K562 (cell line): ENCODE results near the gene ACAA2. TPM values are rescaled to one million over a fixed set of nuclear protein-coding genes. Genes with fewer than 3 reads are reported as not detected.

Source experiments
- ATAC-seq: fragments of 200-7000 bp; cut with Tn5 transposase; 3 replicates; pipeline ENCODE4 v1.9.1; 2020; ENCODE audit warnings: moderate library complexity
- BruUV-seq: library from RNA; stranded (reverse); fragments of 400-500 nt; replicated peaks from 2 replicates; lab custom pipeline; 2021; lab: Mats Ljungman, UMichigan
- CTCF ChIA-PET: fragments of 300-600 bp; formaldehyde crosslinking; extraction: SDS; loops from one replicate; lab custom pipeline; 2021; ENCODE audit warnings: low intra/inter-chr PET ratio; lab: Yijun Ruan, JAX
- POLR2A ChIA-PET: fragments of 300-600, 350-650 bp; sonication (Branson Sonifier 250); formaldehyde crosslinking; extraction: SDS; loops from one replicate; lab custom pipeline; 2021; ENCODE audit warnings: antibody characterized with exemption, inconsistent platforms; lab: Yijun Ruan, JAX
- DNase-seq, 4 experiments: peaks; one replicate each; pipeline versions ENCODE4 v3.0.0 to v3.0.0-alpha.2; 2011 to 2018; ENCODE audit warnings: low spot score in 3 of 4, mixed read lengths in 3 of 4; ENCODE audit errors: extremely low read depth in 1 of 4
- FAIRE-seq: peaks from 2 replicates; lab custom pipeline; 2011; peaks lifted over from hg19 to GRCh38; lab: Jason Lieb, UNC
- H2AFZ ChIP-seq: 2 replicates; pipeline ENCODE4 v1.6.0; 2011; ENCODE audit warnings: low read depth, low read length, control low read depth, inconsistent platforms
- H3K27ac ChIP-seq: fragments of 200-600 bp; 3 replicates; pipeline ENCODE4 v1.8.0; 2011; ENCODE audit warnings: low read depth, mild to moderate bottlenecking, control low read depth, inconsistent platforms, low read length, moderate library complexity, mixed read lengths; ENCODE audit errors: extremely low read depth
- H3K27me3 ChIP-seq, 2 experiments: fragments of 300-600 bp in 1 of 2; 2 replicates in 1 of 2; 3 replicates in 1 of 2; pipeline versions ENCODE4 v1.6.0 to v1.8.0; 2011; ENCODE audit warnings: inconsistent platforms in 2 of 2, low read length in 2 of 2, mild to moderate bottlenecking in 1 of 2, mixed read lengths in 1 of 2, moderate library complexity in 1 of 2; ENCODE audit not compliant: control insufficient read depth in 2 of 2, insufficient read depth in 2 of 2
- H3K36me3 ChIP-seq: fragments of 300-600 bp; 3 replicates; pipeline ENCODE4 v1.8.0; 2011; ENCODE audit warnings: mild to moderate bottlenecking, low read length, inconsistent platforms; ENCODE audit not compliant: control insufficient read depth, insufficient read depth
- H3K4me1 ChIP-seq, 2 experiments: fragments of 200-600 bp in 1 of 2; replicated peaks in 1 of 2; 2 replicates in 1 of 2; 3 replicates in 1 of 2; pipeline versions ENCODE4 v1.5.1 to v1.8.0; 2011; ENCODE audit warnings: inconsistent platforms in 2 of 2, low read length in 2 of 2, mild to moderate bottlenecking in 1 of 2, mixed read lengths in 1 of 2, moderate library complexity in 1 of 2; ENCODE audit not compliant: control insufficient read depth in 2 of 2, insufficient read depth in 2 of 2
- H3K4me2 ChIP-seq: 2 replicates; pipeline ENCODE4 v1.6.1; 2011; ENCODE audit warnings: low read length, control low read depth, inconsistent platforms, mixed read lengths; ENCODE audit not compliant: insufficient read depth
- H3K4me3 ChIP-seq: fragments of 200-600 bp; sonication (generic), shearing (Covaris generic); 2 replicates; pipeline ENCODE4 v1.5.1; 2016; ENCODE audit warnings: control low read depth, inconsistent platforms
- H3K79me2 ChIP-seq: fragments of 200-600 bp; 3 replicates; pipeline ENCODE4 v1.8.0; 2011; ENCODE audit warnings: low read length, inconsistent platforms; ENCODE audit not compliant: control insufficient read depth, insufficient read depth
- H3K9ac ChIP-seq, 2 experiments: 2 replicates each; pipeline versions ENCODE4 v1.6.0 to v1.6.1; 2011; ENCODE audit warnings: low read depth in 2 of 2, low read length in 2 of 2, control low read depth in 1 of 2, inconsistent platforms in 1 of 2, mild to moderate bottlenecking in 1 of 2, mixed read lengths in 1 of 2; ENCODE audit not compliant: insufficient read depth in 1 of 2
- H3K9me1 ChIP-seq: one replicate; pipeline ENCODE4 v1.6.0; 2011; ENCODE audit warnings: inconsistent platforms, mild to moderate bottlenecking, low read length, moderate library complexity; ENCODE audit not compliant: control insufficient read depth, insufficient read depth
- H3K9me3 ChIP-seq: replicated peaks from 2 replicates; pipeline ENCODE4 v1.5.1; 2011; ENCODE audit warnings: low read depth, low read length, inconsistent platforms; ENCODE audit not compliant: control insufficient read depth, insufficient read depth
- H4K20me1 ChIP-seq: replicated peaks from 2 replicates; pipeline ENCODE4 v1.6.1; 2011; ENCODE audit warnings: low read length, inconsistent platforms, mixed read lengths; ENCODE audit not compliant: control insufficient read depth, insufficient read depth
- ARID1B ChIP-seq: fragments of 450-650 bp; IDR thresholded peaks from 2 replicates; pipeline ENCODE4 v1.6.1; 2016; ENCODE audit warnings: antibody characterized with exemption, mild to moderate bottlenecking, inconsistent platforms
- CHD4 ChIP-seq: fragments of 200-600 bp; sonication (generic); IDR thresholded peaks from 3 replicates; pipeline ENCODE4 v1.6.1; 2012; ENCODE audit warnings: low read depth, mild to moderate bottlenecking, mixed read lengths, low read length, inconsistent platforms; ENCODE audit not compliant: insufficient read depth, insufficient replicate concordance, poor library complexity, severe bottlenecking
- EP300 ChIP-seq: IDR thresholded peaks from 2 replicates; pipeline ENCODE4 v1.6.1; 2012; ENCODE audit warnings: low read length, improper control_type of control experiment
- MITF ChIP-seq: IDR thresholded peaks from 2 replicates; pipeline ENCODE4 v1.6.1; 2014; ENCODE audit warnings: antibody characterized with exemption
- PTTG1 ChIP-seq: fragments of 450-650 bp; IDR thresholded peaks from 2 replicates; pipeline ENCODE4 v1.6.1; 2016; ENCODE audit warnings: low read depth, mild to moderate bottlenecking, missing genetic modification characterization, missing compliant biosample characterization
- RHOXF2B ChIP-seq: fragments of 250-450 bp; sonication (Bioruptor Pico); conservative IDR thresholded peaks from 2 replicates; pipeline ENCODE4 v1.5.1; 2021
- SMAD1 ChIP-seq: fragments of 150-350 bp; IDR thresholded peaks from 2 replicates; pipeline ENCODE4 v1.6.1; 2014; ENCODE audit warnings: low read length, low read depth; ENCODE audit not compliant: partially characterized antibody
- SRSF3 ChIP-seq: fragments of 200-400 bp; formaldehyde crosslinking; IDR thresholded peaks from 2 replicates; pipeline ENCODE4 v1.6.1; 2016; ENCODE audit warnings: mild to moderate bottlenecking, low read length, moderate library complexity; ENCODE audit not compliant: insufficient read depth
- TEAD4 ChIP-seq, 2 experiments: sonication (generic) in 1 of 2; formaldehyde crosslinking in 1 of 2; IDR thresholded peaks; 2 replicates each; pipeline versions ENCODE4 v1.6.1 to v1.8.0; 2012 to 2022; ENCODE audit warnings: borderline replicate concordance in 1 of 2, inconsistent platforms in 1 of 2, low read length in 1 of 2, mild to moderate bottlenecking in 1 of 2, missing genetic modification reagents in 1 of 2
- ZFP36 ChIP-seq: fragments of 150-350 bp; IDR thresholded peaks from 2 replicates; pipeline ENCODE4 v1.6.1; 2018; ENCODE audit warnings: low read length, low read depth; ENCODE audit not compliant: partially characterized antibody
- ZNF507 ChIP-seq: conservative IDR thresholded peaks from 2 replicates; pipeline ENCODE4 v1.6.1; 2017; ENCODE audit warnings: missing genetic modification characterization, missing compliant biosample characterization
- WGBS: fragments of 100-300 bp; shearing (Covaris generic); methylation state at CpG from one replicate; pipeline ENCODE4 v1.1.6; 2016; ENCODE audit warnings: low coverage, mixed read lengths; ENCODE audit not compliant: insufficient coverage; ENCODE audit errors: missing lambda C conversion rate; 5-methylcytosine and 5-hydroxymethylcytosine counted together
- in situ Hi-C: fragments of 300-500 bp; cut with MboI; formaldehyde crosslinking; loops from 4 replicates; pipeline ENCODE4 v1.15.0; 2018; ENCODE audit warnings: inconsistent platforms, mixed read lengths
- intact Hi-C: fragments of 100-400 bp; cut with micrococcal nuclease; formaldehyde crosslinking; loops from 2 replicates; pipeline ENCODE4 v1.14.2; 2022
- polyA plus RNA-seq, 8 experiments: library from polyadenylated mRNA; depleted of rRNA in 4 of 8; stranded (reverse) in 5 of 8; unstranded in 3 of 8; fragments of >200 nt; fragmentation: Nextera tagmentation in 2 of 8; fragmentation: Illumina TruSeq in 1 of 8; extraction: Ambion mirVana in 2 of 8; extraction: Trizol in 1 of 8; gene quantifications; 2 replicates each; pipeline versions ENCODE4 v1.2.1 to v1.2.3, GENCODE V29; 2011 to 2014; ENCODE audit warnings: inconsistent platforms in 1 of 8, missing spikeins in 1 of 8
- total RNA-seq, 7 experiments: library from RNA; depleted of rRNA in 6 of 7; stranded (reverse); fragments of >200 nt in 6 of 7; fragmentation: Illumina TruSeq in 2 of 7; extraction: Trizol in 2 of 7; gene quantifications; 2 replicates each; pipeline versions ENCODE4 v1.2.1 to v1.2.3, GENCODE V29; 2011 to 2021; ENCODE audit warnings: low replicate concordance in 1 of 7
- TF ChIP-seq, protein P1 (sequence below), 2 experiments: fragments of 450-650 bp in 1 of 2; IDR thresholded peaks; 2 replicates each; pipeline ENCODE4 v1.6.1; 2011 to 2017; ENCODE audit warnings: low read depth in 2 of 2, antibody characterized with exemption in 1 of 2, borderline replicate concordance in 1 of 2, low read length in 1 of 2, mild to moderate bottlenecking in 1 of 2, mixed read lengths in 1 of 2; ENCODE audit not compliant: control insufficient read depth in 1 of 2

The ACAA2 gene
- total and polyA plus RNA-seq, 9 of the 15 experiments (the other 6 are each of a cell fraction or from before 2014, with no cell fraction given): 13.2 to 31.5 (median 21.7) TPM

GRCh38 chr18:49743117-49743567 lies 70.2 kb downstream of the ACAA2 start:
- intact Hi-C loops (no loop called here), in situ Hi-C loops (no loop called here)
- CTCF ChIA-PET: no interaction called here
- H3K27me3 ChIP-seq: peaks cover 0 to 12% of the 10 kb centered on the region in 2 experiments; a peak in 2 of 5 replicates
- no peak for ATAC-seq
- FAIRE-seq: no peak
- no peaks in the 10 kb centered on the region for H3K9me3 ChIP-seq
- no peak overlapping the region for H3K9ac ChIP-seq
- H3K79me2 ChIP-seq: no peaks in the 10 kb centered on the region
- no peaks in the 10 kb centered on the region; a peak in 1 of 5 replicates for H3K4me1 ChIP-seq
- no peaks in the 10 kb centered on the region for H3K36me3 ChIP-seq
- H4K20me1 ChIP-seq: no peaks in the 10 kb centered on the region
- no peak overlapping the region for H3K4me2 ChIP-seq
- no peaks in the 10 kb centered on the region for H3K9me1 ChIP-seq
- H3K27ac ChIP-seq: no peak overlapping the region
- H2AFZ ChIP-seq: no peak overlapping the region
- no peak for DNase-seq
- H3K4me3 ChIP-seq: no peak overlapping the region
- POLR2A ChIA-PET: no interaction called here
- WGBS: 4% methylated on average over 5 of the region's 5 CpGs
- BruUV-seq: no TSS peak
- TF ChIP-seq ZNF507 (no peak), ZFP36 (no peak), RHOXF2B (CRISPR knock-in tag) (no peak), TEAD4 (IDR thresholded peaks at IDR 0.05; ENCODE audit: low read length) (no peak), TEAD4 (CRISPR knock-in tag; IDR thresholded peaks at IDR 0.05; ENCODE audit: borderline replicate concordance) (no peak), EP300 (no peak), SMAD1 (no peak), CHD4 (no peak), MITF (no peak), PTTG1 (tag) (no peak), ARID1B (no peak), SRSF3 (no peak)
- TF ChIP-seq, protein P1, sequence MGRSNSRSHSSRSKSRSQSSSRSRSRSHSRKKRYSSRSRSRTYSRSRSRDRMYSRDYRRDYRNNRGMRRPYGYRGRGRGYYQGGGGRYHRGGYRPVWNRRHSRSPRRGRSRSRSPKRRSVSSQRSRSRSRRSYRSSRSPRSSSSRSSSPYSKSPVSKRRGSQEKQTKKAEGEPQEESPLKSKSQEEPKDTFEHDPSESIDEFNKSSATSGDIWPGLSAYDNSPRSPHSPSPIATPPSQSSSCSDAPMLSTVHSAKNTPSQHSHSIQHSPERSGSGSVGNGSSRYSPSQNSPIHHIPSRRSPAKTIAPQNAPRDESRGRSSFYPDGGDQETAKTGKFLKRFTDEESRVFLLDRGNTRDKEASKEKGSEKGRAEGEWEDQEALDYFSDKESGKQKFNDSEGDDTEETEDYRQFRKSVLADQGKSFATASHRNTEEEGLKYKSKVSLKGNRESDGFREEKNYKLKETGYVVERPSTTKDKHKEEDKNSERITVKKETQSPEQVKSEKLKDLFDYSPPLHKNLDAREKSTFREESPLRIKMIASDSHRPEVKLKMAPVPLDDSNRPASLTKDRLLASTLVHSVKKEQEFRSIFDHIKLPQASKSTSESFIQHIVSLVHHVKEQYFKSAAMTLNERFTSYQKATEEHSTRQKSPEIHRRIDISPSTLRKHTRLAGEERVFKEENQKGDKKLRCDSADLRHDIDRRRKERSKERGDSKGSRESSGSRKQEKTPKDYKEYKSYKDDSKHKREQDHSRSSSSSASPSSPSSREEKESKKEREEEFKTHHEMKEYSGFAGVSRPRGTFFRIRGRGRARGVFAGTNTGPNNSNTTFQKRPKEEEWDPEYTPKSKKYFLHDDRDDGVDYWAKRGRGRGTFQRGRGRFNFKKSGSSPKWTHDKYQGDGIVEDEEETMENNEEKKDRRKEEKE (IDR thresholded peaks at IDR 0.05; ENCODE audit: borderline replicate concordance in 1 of 2, control insufficient read depth in 1 of 2, low read depth in 2 of 2, low read length in 1 of 2): no peak
